Endothelial cell of umbilical vein (primary cell): ENCODE results near the gene FLACC1.

Source experiments
- EZH2 ChIP-seq: IDR thresholded peaks from 2 replicates; pipeline ENCODE4 v1.6.1; 2012; ENCODE audit warnings: borderline replicate concordance, low read depth, mild to moderate bottlenecking, moderate library complexity, low read length, inconsistent platforms; ENCODE audit not compliant: severe bottlenecking
- FOS ChIP-seq: IDR thresholded peaks from 2 replicates; pipeline ENCODE4 v1.6.1; 2011; ENCODE audit warnings: mild to moderate bottlenecking, low read length, moderate library complexity, borderline replicate concordance; ENCODE audit not compliant: insufficient read depth
- GATA2 ChIP-seq: IDR thresholded peaks from 2 replicates; pipeline ENCODE4 v1.7.0; 2011; ENCODE audit warnings: low read depth, mild to moderate bottlenecking, moderate library complexity, mixed read lengths, low read length; ENCODE audit not compliant: insufficient read length, insufficient read depth
- JUN ChIP-seq: IDR thresholded peaks from 2 replicates; pipeline ENCODE4 v1.6.1; 2011; ENCODE audit warnings: borderline replicate concordance, low read depth; ENCODE audit not compliant: insufficient read length, insufficient read depth
- MYC ChIP-seq: IDR thresholded peaks from one replicate; pipeline ENCODE4 v1.6.1; 2011; ENCODE audit warnings: mild to moderate bottlenecking, low read depth, low read length
- POLR2A ChIP-seq: IDR thresholded peaks from 2 replicates; pipeline ENCODE4 v1.6.1; 2012; ENCODE audit warnings: low read depth, mild to moderate bottlenecking, control low read depth, low read length
- POLR2AphosphoS5 ChIP-seq: IDR thresholded peaks from 2 replicates; pipeline ENCODE4 v1.6.1; 2012; ENCODE audit warnings: low read depth, mild to moderate bottlenecking, control low read depth, low read length, moderate library complexity; ENCODE audit not compliant: insufficient read depth
- TF ChIP-seq, protein P1 (sequence below), 2 donors: IDR thresholded peaks; 1 replicate in 1 of 2; 2 replicates in 1 of 2; pipeline ENCODE4 v1.5.1; 2011; ENCODE audit warnings: low read length in 2 of 2, mild to moderate bottlenecking in 2 of 2, moderate library complexity in 2 of 2, control low read depth in 1 of 2, inconsistent platforms in 1 of 2, low read depth in 1 of 2; ENCODE audit not compliant: insufficient read depth in 1 of 2; ENCODE audit errors: extremely low read depth in 1 of 2
- TF ChIP-seq, protein P2 (sequence below): IDR thresholded peaks from 2 replicates; pipeline ENCODE4 v1.6.1; 2011; ENCODE audit not compliant: insufficient read depth, insufficient read length

DNA sequence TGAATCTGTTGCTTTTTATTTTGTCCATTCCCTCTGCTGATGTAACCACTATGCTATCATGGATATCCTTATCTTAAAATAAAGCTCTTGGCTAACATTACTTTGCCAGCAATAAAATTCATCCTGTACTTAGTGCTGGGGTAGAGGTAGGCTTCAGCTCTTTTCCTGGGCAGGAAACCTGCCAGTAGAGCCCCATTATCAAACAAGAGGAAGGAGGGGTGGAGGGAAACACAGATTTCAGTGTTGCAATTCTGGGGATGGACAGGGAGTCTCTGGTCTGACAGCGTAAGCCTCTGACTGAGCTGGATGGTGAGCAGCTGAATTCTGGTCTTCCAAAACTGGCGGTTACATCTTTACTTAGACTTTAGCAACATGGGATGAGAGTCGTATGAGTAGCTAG is 49.3 kb downstream of the FLACC1 start:
- TF ChIP-seq, protein P1, sequence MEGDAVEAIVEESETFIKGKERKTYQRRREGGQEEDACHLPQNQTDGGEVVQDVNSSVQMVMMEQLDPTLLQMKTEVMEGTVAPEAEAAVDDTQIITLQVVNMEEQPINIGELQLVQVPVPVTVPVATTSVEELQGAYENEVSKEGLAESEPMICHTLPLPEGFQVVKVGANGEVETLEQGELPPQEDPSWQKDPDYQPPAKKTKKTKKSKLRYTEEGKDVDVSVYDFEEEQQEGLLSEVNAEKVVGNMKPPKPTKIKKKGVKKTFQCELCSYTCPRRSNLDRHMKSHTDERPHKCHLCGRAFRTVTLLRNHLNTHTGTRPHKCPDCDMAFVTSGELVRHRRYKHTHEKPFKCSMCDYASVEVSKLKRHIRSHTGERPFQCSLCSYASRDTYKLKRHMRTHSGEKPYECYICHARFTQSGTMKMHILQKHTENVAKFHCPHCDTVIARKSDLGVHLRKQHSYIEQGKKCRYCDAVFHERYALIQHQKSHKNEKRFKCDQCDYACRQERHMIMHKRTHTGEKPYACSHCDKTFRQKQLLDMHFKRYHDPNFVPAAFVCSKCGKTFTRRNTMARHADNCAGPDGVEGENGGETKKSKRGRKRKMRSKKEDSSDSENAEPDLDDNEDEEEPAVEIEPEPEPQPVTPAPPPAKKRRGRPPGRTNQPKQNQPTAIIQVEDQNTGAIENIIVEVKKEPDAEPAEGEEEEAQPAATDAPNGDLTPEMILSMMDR (IDR thresholded peaks at IDR 0.05; ENCODE audit: extremely low read depth in 1 of 2, insufficient read depth in 1 of 2, low read depth in 1 of 2, low read length in 2 of 2) = no peak
- TF ChIP-seq POLR2AphosphoS5 = no peak
- no peak for TF ChIP-seq POLR2A
- no peak for TF ChIP-seq JUN
- TF ChIP-seq EZH2 = no peak
- TF ChIP-seq FOS = no peak
- no peak for TF ChIP-seq MYC
- TF ChIP-seq, protein P2, sequence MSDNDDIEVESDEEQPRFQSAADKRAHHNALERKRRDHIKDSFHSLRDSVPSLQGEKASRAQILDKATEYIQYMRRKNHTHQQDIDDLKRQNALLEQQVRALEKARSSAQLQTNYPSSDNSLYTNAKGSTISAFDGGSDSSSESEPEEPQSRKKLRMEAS = no peak
- TF ChIP-seq GATA2 = no peak
